Measurements from ENCODE around the gene ITPK1.

GRCh38 chr14:93012951-93013719 is 102.6 kb downstream of the ITPK1 start:
- TF ChIP-seq, protein P1, sequence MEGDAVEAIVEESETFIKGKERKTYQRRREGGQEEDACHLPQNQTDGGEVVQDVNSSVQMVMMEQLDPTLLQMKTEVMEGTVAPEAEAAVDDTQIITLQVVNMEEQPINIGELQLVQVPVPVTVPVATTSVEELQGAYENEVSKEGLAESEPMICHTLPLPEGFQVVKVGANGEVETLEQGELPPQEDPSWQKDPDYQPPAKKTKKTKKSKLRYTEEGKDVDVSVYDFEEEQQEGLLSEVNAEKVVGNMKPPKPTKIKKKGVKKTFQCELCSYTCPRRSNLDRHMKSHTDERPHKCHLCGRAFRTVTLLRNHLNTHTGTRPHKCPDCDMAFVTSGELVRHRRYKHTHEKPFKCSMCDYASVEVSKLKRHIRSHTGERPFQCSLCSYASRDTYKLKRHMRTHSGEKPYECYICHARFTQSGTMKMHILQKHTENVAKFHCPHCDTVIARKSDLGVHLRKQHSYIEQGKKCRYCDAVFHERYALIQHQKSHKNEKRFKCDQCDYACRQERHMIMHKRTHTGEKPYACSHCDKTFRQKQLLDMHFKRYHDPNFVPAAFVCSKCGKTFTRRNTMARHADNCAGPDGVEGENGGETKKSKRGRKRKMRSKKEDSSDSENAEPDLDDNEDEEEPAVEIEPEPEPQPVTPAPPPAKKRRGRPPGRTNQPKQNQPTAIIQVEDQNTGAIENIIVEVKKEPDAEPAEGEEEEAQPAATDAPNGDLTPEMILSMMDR (IDR thresholded peaks at IDR 0.05) = no peak
- TF ChIP-seq, protein P2, sequence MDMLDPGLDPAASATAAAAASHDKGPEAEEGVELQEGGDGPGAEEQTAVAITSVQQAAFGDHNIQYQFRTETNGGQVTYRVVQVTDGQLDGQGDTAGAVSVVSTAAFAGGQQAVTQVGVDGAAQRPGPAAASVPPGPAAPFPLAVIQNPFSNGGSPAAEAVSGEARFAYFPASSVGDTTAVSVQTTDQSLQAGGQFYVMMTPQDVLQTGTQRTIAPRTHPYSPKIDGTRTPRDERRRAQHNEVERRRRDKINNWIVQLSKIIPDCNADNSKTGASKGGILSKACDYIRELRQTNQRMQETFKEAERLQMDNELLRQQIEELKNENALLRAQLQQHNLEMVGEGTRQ (IDR thresholded peaks at IDR 0.05) = no peak
- TF ChIP-seq RFX5 (IDR thresholded peaks at IDR 0.05) (no peak), CBX8 (IDR thresholded peaks at IDR 0.05) (no peak), RARB (CRISPR knock-in tag; IDR thresholded peaks at IDR 0.05) (no peak), EHMT2 (IDR thresholded peaks at IDR 0.05; ENCODE audit: low read depth) (no peak), POLR2A (IDR thresholded peaks at IDR 0.05; ENCODE audit: low read length) (no peak), HOXA7 (CRISPR knock-in tag; IDR thresholded peaks at IDR 0.05) (no peak)
- TF ChIP-seq, protein P3, sequence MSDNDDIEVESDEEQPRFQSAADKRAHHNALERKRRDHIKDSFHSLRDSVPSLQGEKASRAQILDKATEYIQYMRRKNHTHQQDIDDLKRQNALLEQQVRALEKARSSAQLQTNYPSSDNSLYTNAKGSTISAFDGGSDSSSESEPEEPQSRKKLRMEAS (IDR thresholded peaks at IDR 0.05) = no peak
